Measurements from ENCODE around the gene KIAA1191.
A peak's percentile ranks its signal among the peaks of the same experiment; 100 is the strongest.

KIAA1191 gene

GRCh38 chr5:176365351-176366231, 4.0 kb upstream of the KIAA1191 start, which contains the start of gene ARL10:
Gene ARL10 (plus strand): TSS chr5:176365487. CDS start chr5:176365564, 77 bp downstream.
- peak in 53 of 58 donors; percentile 10 to 81 (median 52) for DNase-seq

- peak in 4 of 58 donors; percentile 25 to 70 (median 48) for DNase-seq
Observed at GRCh38 chr5:176364765-176365350, 3.3 kb upstream of the KIAA1191 start.

- no peak for DNase-seq
Observed at GRCh38 chr5:176362233-176362490, 598 bp upstream of the KIAA1191 start.

- peak in 9 of 58 donors; percentile 30 to 59 (median 48) for DNase-seq
Observed at GRCh38 chr5:176360894-176361436, 599 bp downstream of the KIAA1191 start.

- no peak for DNase-seq
Observed at GRCh38 chr5:176359658-176360057, 1.9 kb downstream of the KIAA1191 start.

- no peak for DNase-seq
Observed at GRCh38 chr5:176356179-176356566, 5.4 kb downstream of the KIAA1191 start.

GRCh38 chr5:176355400-176356178, 6.0 kb downstream of the KIAA1191 start:
- DNase-seq, result no peak

GRCh38 chr5:176353533-176353932, 8.0 kb downstream of the KIAA1191 start:
- DNase-seq, result no peak

- DNase-seq, result no peak
Observed at GRCh38 chr5:176352116-176352878, 9.3 kb downstream of the KIAA1191 start.

GRCh38 chr5:176350416-176350815, 11.1 kb downstream of the KIAA1191 start:
- DNase-seq, result no peak

GRCh38 chr5:176342766-176343458, 18.7 kb downstream of the KIAA1191 start:
- no peak for DNase-seq

GRCh38 chr5:176342158-176342483, 19.4 kb downstream of the KIAA1191 start:
- DNase-seq, result no peak

- no peak for DNase-seq
Observed at GRCh38 chr5:176341325-176342157, 20.0 kb downstream of the KIAA1191 start.

- DNase-seq, result no peak
Observed at GRCh38 chr5:176339304-176339703, 22.3 kb downstream of the KIAA1191 start.

GRCh38 chr5:176337913-176338312, 23.7 kb downstream of the KIAA1191 start:
- no peak for DNase-seq

GRCh38 chr5:176334031-176334770, 27.4 kb downstream of the KIAA1191 start:
- DNase-seq, result no peak

GRCh38 chr5:176320577-176320976, 41.0 kb downstream of the KIAA1191 start:
- DNase-seq, result no peak

GRCh38 chr5:176319827-176320554, 41.6 kb downstream of the KIAA1191 start:
- DNase-seq, result no peak

Data from anterior cingulate cortex (tissue), 58 donors.